HEK293 (cell line): Measurements from ENCODE around the gene ATAD2B.

ENCODE experiments used
- CTCF ChIA-PET: fragments of 350-600 bp; formaldehyde crosslinking; extraction: SDS; loops from one replicate; lab custom pipeline; 2021; ENCODE audit warnings: antibody characterized with exemption; lab: Yijun Ruan, JAX
- POLR2A ChIA-PET: fragments of 300-600 bp; formaldehyde crosslinking; extraction: SDS; loops from one replicate; lab custom pipeline; 2020; ENCODE audit warnings: antibody characterized with exemption, inconsistent platforms; lab: Yijun Ruan, JAX
- H3K27ac ChIP-seq: fragments of 200-500 bp; sonication (Bioruptor generic); 2 replicates; pipeline ENCODE4 v1.5.1; 2014; ENCODE audit warnings: low read depth, low read length, control low read depth, inconsistent platforms; ENCODE audit errors: extremely low read depth
- H3K36me3 ChIP-seq, 2 experiments: fragments of 200-500 bp in 1 of 2; sonication (Bioruptor generic) in 1 of 2; 1 replicate in 1 of 2; 2 replicates in 1 of 2; pipeline ENCODE4 v1.5.1; 2014 to 2017; ENCODE audit warnings: inconsistent platforms in 2 of 2, low read length in 2 of 2; ENCODE audit not compliant: control insufficient read depth in 2 of 2, insufficient read depth in 1 of 2
- H3K4me1 ChIP-seq: fragments of 200-500 bp; sonication (Bioruptor generic); 2 replicates; pipeline ENCODE4 v1.5.1; 2014; ENCODE audit warnings: mild to moderate bottlenecking, low read length, inconsistent platforms; ENCODE audit not compliant: control insufficient read depth, insufficient read depth
- H3K4me3 ChIP-seq: 2 replicates; pipeline ENCODE4 v1.5.1; 2011; ENCODE audit warnings: low read depth, mild to moderate bottlenecking, control low read depth, low read length, moderate library complexity
- H3K9me3 ChIP-seq: fragments of 200-500 bp; sonication (Bioruptor generic); 2 replicates; pipeline ENCODE4 v1.5.1; 2014; ENCODE audit warnings: low read depth, low read length, inconsistent platforms; ENCODE audit not compliant: control insufficient read depth, insufficient read depth
- ATF2 ChIP-seq: fragments of 450-650 bp; formaldehyde crosslinking; IDR thresholded peaks from 2 replicates; pipeline ENCODE4 v1.5.1; 2016; ENCODE audit warnings: missing biosample characterization, missing genetic modification characterization, low read depth
- IKZF3 ChIP-seq: fragments of 450-650 bp; IDR thresholded peaks from 2 replicates; pipeline ENCODE4 v1.5.0; 2018; ENCODE audit warnings: missing biosample characterization, mild to moderate bottlenecking, missing genetic modification characterization, moderate library complexity
- KLF7 ChIP-seq: fragments of 450-650 bp; formaldehyde crosslinking; IDR thresholded peaks from 2 replicates; pipeline ENCODE4 v1.5.1; 2016; ENCODE audit warnings: missing biosample characterization, missing genetic modification characterization, borderline replicate concordance
- MEIS1 ChIP-seq: sonication (generic); formaldehyde crosslinking; IDR thresholded peaks from 2 replicates; pipeline ENCODE4 v1.8.1; 2022; ENCODE audit warnings: missing genetic modification reagents, mild to moderate bottlenecking, borderline replicate concordance
- PRDM1 ChIP-seq: fragments of 450-650 bp; formaldehyde crosslinking; IDR thresholded peaks from 2 replicates; pipeline ENCODE4; 2016; ENCODE audit warnings: missing biosample characterization, missing genetic modification characterization
- TSHZ1 ChIP-seq: fragments of 450-650 bp; formaldehyde crosslinking; IDR thresholded peaks from 2 replicates; pipeline ENCODE4 v1.5.1; 2016; ENCODE audit warnings: missing biosample characterization, missing genetic modification characterization, borderline replicate concordance
- ZBTB11 ChIP-seq: fragments of 450-650 bp; formaldehyde crosslinking; conservative IDR thresholded peaks from 2 replicates; pipeline ENCODE4 v1.5.1; 2016; ENCODE audit warnings: low read depth, missing biosample characterization, missing genetic modification characterization
- ZFP69B ChIP-seq: fragments of 450-650 bp; formaldehyde crosslinking; IDR thresholded peaks from 2 replicates; pipeline ENCODE4 v1.5.1; 2016; ENCODE audit warnings: missing biosample characterization, missing genetic modification characterization
- ZIC2 ChIP-seq: fragments of 450-650 bp; formaldehyde crosslinking; IDR thresholded peaks from 2 replicates; pipeline ENCODE4 v1.5.1; 2016; ENCODE audit warnings: missing biosample characterization, missing genetic modification characterization
- ZNF146 ChIP-seq: fragments of 450-650 bp; formaldehyde crosslinking; IDR thresholded peaks from 2 replicates; pipeline ENCODE4 v1.5.1; 2016; ENCODE audit warnings: missing biosample characterization, missing genetic modification characterization
- ZNF214 ChIP-seq: fragments of 450-650 bp; formaldehyde crosslinking; IDR thresholded peaks from 2 replicates; pipeline ENCODE4 v1.5.1; 2017; ENCODE audit warnings: missing biosample characterization, mild to moderate bottlenecking, missing genetic modification characterization, borderline replicate concordance
- ZNF26 ChIP-seq: fragments of 450-650 bp; formaldehyde crosslinking; IDR thresholded peaks from 2 replicates; pipeline ENCODE4 v1.5.1; 2016; ENCODE audit warnings: missing biosample characterization, missing genetic modification characterization
- ZNF292 ChIP-seq: fragments of 450-650 bp; formaldehyde crosslinking; IDR thresholded peaks from 2 replicates; pipeline ENCODE4 v1.5.1; 2016; ENCODE audit warnings: low read depth, missing biosample characterization, missing genetic modification characterization, borderline replicate concordance
- ZNF335 ChIP-seq: fragments of 450-650 bp; formaldehyde crosslinking; conservative IDR thresholded peaks from 2 replicates; pipeline ENCODE4 v1.5.1; 2016; ENCODE audit warnings: missing biosample characterization, missing genetic modification characterization
- ZNF391 ChIP-seq: fragments of 450-650 bp; formaldehyde crosslinking; IDR thresholded peaks from 2 replicates; pipeline ENCODE4 v1.5.1; 2016; ENCODE audit warnings: low read depth, missing biosample characterization, missing genetic modification characterization, borderline replicate concordance
- ZNF560 ChIP-seq: fragments of 450-650 bp; formaldehyde crosslinking; IDR thresholded peaks from 2 replicates; pipeline ENCODE4 v1.5.1; 2017; ENCODE audit warnings: missing biosample characterization, missing genetic modification characterization, borderline replicate concordance
- ZNF585B ChIP-seq: fragments of 450-650 bp; formaldehyde crosslinking; IDR thresholded peaks from 2 replicates; pipeline ENCODE4 v1.5.1; 2016; ENCODE audit warnings: missing biosample characterization, missing genetic modification characterization
- ZNF654 ChIP-seq: fragments of 450-650 bp; formaldehyde crosslinking; IDR thresholded peaks from 2 replicates; pipeline ENCODE4 v1.5.1; 2016; ENCODE audit warnings: low read depth, missing biosample characterization, missing genetic modification characterization
- ZNF658 ChIP-seq: fragments of 450-650 bp; formaldehyde crosslinking; IDR thresholded peaks from 2 replicates; pipeline ENCODE4; 2016; ENCODE audit warnings: missing biosample characterization, missing genetic modification characterization
- ZNF660 ChIP-seq: fragments of 450-650 bp; IDR thresholded peaks from 2 replicates; pipeline ENCODE4 v1.5.1; 2018; ENCODE audit warnings: missing biosample characterization, mild to moderate bottlenecking, missing genetic modification characterization

The ATAD2B gene

GRCh38 chr2:23789012-23789411 lies 137.9 kb downstream of the ATAD2B start:
- H3K9me3 ChIP-seq = no peaks in the 10 kb centered on the region
- no peaks in the 10 kb centered on the region for H3K4me1 ChIP-seq
- H3K4me3 ChIP-seq = no peak overlapping the region
- no peak overlapping the region for H3K27ac ChIP-seq
- POLR2A ChIA-PET = interaction anchor here (0.6 kb wide), 1 partner anchor 19 kb away, joined by 5 read pairs; no protein-coding TSS in a partner anchor
- CTCF ChIA-PET = no interaction called here
- TF ChIP-seq ATF2 (tag by site-specific recombination) (no peak), ZNF660 (no peak), TSHZ1 (tag by site-specific recombination) (no peak), ZNF654 (tag by site-specific recombination) (no peak), ZBTB11 (tag by site-specific recombination) (no peak), ZIC2 (no peak), ZNF658 (tag by site-specific recombination) (no peak), ZNF214 (tag by site-specific recombination) (no peak), ZNF26 (tag by site-specific recombination) (no peak), MEIS1 (no peak), IKZF3 (no peak), ZNF560 (tag by site-specific recombination) (no peak), ZFP69B (tag by site-specific recombination) (no peak), ZNF292 (tag by site-specific recombination) (no peak), ZNF146 (no peak), PRDM1 (tag by site-specific recombination) (no peak), KLF7 (no peak), ZNF335 (tag by site-specific recombination) (no peak), ZNF585B (no peak), ZNF391 (tag by site-specific recombination) (no peak)
- H3K36me3 ChIP-seq = no peaks in the 10 kb centered on the region
